ENCODE data around the gene GPC3. TPM values are rescaled to one million over a fixed set of nuclear protein-coding genes. Genes with fewer than 3 reads are reported as not detected.
"Not testable (repeated sequence)": the region's sequence is repeated elsewhere in the genome, so short reads cannot be mapped to it uniquely, and the experiment has no call there.

The GPC3 gene
- polyA plus RNA-seq, 2 of the 4 experiments (the other 2 are of a cell fraction), result not detected

DNA sequence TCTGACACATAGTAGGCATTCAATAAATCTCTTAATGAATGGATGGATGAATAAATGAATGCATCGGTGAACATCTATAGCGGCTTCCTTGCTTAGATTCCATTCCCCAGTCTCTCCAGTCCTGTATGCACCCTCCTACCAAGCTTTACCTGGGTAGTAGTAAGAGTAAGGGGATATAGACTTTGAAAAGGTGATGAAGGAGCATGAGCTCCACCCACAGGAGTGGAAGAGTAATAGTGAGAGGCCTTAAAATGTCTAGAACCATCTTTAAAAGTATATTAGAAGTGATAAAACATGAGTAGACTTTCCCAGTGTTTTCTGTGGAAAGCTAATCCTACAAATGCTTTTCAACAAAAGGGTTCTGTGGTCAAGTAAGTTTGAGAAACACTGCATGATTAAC, 35.5 kb upstream of the GPC3 start:
- Histone ChIP-seq H3K4me2 (no peak overlapping the region), H3K4me3 (no peak overlapping the region), H3K27ac (no peak overlapping the region), H3K9me3 (no peaks in the 10 kb centered on the region), H3K4me1 (no peaks in the 10 kb centered on the region)
- no peak for ATAC-seq
- WGBS (ENCODE audit: missing lambda C conversion rate), result 0% methylated on average over 2 of the region's 2 CpGs
- TF ChIP-seq SREBF2 (IDR thresholded peaks at IDR 0.05) (no peak), RARB (CRISPR knock-in tag; IDR thresholded peaks at IDR 0.05) (no peak), ZSCAN20 (CRISPR knock-in tag; IDR thresholded peaks at IDR 0.05) (no peak), GATA3 (IDR thresholded peaks at IDR 0.05; ENCODE audit: borderline replicate concordance) (no peak), HOXA7 (CRISPR knock-in tag; IDR thresholded peaks at IDR 0.05) (no peak), MAZ (IDR thresholded peaks at IDR 0.05; ENCODE audit: borderline replicate concordance, low read depth, low read length) (no peak), HDAC2 (IDR thresholded peaks at IDR 0.05) (no peak), SMC3 (IDR thresholded peaks at IDR 0.05) (no peak), KDM5A (IDR thresholded peaks at IDR 0.05) (no peak), ZFP36 (IDR thresholded peaks at IDR 0.05; ENCODE audit: borderline replicate concordance, partially characterized antibody) (no peak), RNF2 (IDR thresholded peaks at IDR 0.05; ENCODE audit: borderline replicate concordance, low read depth) (no peak)
- TF ChIP-seq, protein P1, sequence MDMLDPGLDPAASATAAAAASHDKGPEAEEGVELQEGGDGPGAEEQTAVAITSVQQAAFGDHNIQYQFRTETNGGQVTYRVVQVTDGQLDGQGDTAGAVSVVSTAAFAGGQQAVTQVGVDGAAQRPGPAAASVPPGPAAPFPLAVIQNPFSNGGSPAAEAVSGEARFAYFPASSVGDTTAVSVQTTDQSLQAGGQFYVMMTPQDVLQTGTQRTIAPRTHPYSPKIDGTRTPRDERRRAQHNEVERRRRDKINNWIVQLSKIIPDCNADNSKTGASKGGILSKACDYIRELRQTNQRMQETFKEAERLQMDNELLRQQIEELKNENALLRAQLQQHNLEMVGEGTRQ (IDR thresholded peaks at IDR 0.05), result no peak
- TF ChIP-seq, protein P2, sequence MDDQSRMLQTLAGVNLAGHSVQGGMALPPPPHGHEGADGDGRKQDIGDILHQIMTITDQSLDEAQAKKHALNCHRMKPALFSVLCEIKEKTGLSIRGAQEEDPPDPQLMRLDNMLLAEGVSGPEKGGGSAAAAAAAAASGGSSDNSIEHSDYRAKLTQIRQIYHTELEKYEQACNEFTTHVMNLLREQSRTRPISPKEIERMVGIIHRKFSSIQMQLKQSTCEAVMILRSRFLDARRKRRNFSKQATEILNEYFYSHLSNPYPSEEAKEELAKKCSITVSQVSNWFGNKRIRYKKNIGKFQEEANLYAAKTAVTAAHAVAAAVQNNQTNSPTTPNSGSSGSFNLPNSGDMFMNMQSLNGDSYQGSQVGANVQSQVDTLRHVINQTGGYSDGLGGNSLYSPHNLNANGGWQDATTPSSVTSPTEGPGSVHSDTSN (IDR thresholded peaks at IDR 0.05), result no peak
- CTCF ChIA-PET, result no interaction called here
- no peak for DNase-seq (ENCODE audit: low read depth in 1 of 2, low spot score in 1 of 2)
- FAIRE-seq, result no peak
- POLR2A ChIA-PET, result no interaction called here

DNA sequence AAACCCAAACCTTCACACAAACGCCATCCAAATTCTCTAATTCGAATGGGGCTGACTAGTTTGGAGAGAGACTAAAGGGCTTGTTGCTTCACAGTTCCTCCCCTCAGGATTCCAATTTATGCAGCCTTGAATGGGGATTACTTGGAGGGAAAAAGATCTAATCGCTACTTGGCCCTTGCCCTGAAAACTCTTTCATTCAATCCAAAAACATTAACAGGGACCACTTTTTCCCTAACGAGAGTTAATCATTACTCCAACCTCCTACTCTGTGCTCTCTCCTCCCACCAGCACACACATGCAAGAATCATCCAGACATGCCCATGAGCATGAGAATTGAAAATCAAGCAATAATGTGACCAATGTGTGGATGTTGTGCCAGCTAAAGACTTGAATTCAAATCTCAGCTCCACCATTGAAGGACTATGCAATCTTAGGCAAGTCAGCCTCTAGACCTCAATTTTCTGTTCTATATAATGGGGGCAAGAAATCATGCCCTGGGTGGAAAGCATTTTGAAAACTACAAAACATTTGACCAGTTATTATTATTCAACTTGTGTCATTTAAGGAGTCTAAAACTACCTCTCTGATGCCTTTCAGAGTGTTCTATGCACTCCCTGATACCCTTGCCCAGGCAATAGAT, 34.3 kb upstream of the GPC3 start:
- Histone ChIP-seq H3K4me2 (no peak overlapping the region), H3K4me1 (no peaks in the 10 kb centered on the region), H3K9me3 (no peaks in the 10 kb centered on the region), H3K27ac (no peak overlapping the region), H3K4me3 (no peak overlapping the region)
- TF ChIP-seq, protein P3, sequence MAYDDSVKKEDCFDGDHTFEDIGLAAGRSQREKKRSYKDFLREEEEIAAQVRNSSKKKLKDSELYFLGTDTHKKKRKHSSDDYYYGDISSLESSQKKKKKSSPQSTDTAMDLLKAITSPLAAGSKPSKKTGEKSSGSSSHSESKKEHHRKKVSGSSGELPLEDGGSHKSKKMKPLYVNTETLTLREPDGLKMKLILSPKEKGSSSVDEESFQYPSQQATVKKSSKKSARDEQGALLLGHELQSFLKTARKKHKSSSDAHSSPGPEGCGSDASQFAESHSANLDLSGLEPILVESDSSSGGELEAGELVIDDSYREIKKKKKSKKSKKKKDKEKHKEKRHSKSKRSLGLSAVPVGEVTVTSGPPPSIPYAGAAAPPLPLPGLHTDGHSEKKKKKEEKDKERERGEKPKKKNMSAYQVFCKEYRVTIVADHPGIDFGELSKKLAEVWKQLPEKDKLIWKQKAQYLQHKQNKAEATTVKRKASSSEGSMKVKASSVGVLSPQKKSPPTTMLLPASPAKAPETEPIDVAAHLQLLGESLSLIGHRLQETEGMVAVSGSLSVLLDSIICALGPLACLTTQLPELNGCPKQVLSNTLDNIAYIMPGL (CRISPR knock-in tag; IDR thresholded peaks at IDR 0.05; ENCODE audit: borderline replicate concordance), result no peak
- TF ChIP-seq, protein P4, sequence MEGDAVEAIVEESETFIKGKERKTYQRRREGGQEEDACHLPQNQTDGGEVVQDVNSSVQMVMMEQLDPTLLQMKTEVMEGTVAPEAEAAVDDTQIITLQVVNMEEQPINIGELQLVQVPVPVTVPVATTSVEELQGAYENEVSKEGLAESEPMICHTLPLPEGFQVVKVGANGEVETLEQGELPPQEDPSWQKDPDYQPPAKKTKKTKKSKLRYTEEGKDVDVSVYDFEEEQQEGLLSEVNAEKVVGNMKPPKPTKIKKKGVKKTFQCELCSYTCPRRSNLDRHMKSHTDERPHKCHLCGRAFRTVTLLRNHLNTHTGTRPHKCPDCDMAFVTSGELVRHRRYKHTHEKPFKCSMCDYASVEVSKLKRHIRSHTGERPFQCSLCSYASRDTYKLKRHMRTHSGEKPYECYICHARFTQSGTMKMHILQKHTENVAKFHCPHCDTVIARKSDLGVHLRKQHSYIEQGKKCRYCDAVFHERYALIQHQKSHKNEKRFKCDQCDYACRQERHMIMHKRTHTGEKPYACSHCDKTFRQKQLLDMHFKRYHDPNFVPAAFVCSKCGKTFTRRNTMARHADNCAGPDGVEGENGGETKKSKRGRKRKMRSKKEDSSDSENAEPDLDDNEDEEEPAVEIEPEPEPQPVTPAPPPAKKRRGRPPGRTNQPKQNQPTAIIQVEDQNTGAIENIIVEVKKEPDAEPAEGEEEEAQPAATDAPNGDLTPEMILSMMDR (IDR thresholded peaks at IDR 0.05), result no peak
- no peak for TF ChIP-seq HEYL (CRISPR knock-in tag; IDR thresholded peaks at IDR 0.05)
- TF ChIP-seq, protein P2 (IDR thresholded peaks at IDR 0.05), result no peak
- TF ChIP-seq MAFK (IDR thresholded peaks at IDR 0.05; ENCODE audit: partially characterized antibody), result no peak
- TF ChIP-seq, protein P5, sequence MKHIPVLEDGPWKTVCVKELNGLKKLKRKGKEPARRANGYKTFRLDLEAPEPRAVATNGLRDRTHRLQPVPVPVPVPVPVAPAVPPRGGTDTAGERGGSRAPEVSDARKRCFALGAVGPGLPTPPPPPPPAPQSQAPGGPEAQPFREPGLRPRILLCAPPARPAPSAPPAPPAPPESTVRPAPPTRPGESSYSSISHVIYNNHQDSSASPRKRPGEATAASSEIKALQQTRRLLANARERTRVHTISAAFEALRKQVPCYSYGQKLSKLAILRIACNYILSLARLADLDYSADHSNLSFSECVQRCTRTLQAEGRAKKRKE (CRISPR knock-in tag; IDR thresholded peaks at IDR 0.05; ENCODE audit: low read depth), result no peak
- TF ChIP-seq, protein P6, sequence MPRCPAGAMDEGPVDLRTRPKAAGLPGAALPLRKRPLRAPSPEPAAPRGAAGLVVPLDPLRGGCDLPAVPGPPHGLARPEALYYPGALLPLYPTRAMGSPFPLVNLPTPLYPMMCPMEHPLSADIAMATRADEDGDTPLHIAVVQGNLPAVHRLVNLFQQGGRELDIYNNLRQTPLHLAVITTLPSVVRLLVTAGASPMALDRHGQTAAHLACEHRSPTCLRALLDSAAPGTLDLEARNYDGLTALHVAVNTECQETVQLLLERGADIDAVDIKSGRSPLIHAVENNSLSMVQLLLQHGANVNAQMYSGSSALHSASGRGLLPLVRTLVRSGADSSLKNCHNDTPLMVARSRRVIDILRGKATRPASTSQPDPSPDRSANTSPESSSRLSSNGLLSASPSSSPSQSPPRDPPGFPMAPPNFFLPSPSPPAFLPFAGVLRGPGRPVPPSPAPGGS (IDR thresholded peaks at IDR 0.05), result no peak
- no peak for TF ChIP-seq NR3C1 (IDR thresholded peaks at IDR 0.05)
- no peak for TF ChIP-seq CHD2 (IDR thresholded peaks at IDR 0.05; ENCODE audit: low read length, partially characterized antibody)
- no peak for TF ChIP-seq BHLHE40 (IDR thresholded peaks at IDR 0.05; ENCODE audit: low read depth, low read length)
- no peak for TF ChIP-seq POLR2A (IDR thresholded peaks at IDR 0.05; ENCODE audit: low read length)
- no peak for TF ChIP-seq MAZ (IDR thresholded peaks at IDR 0.05; ENCODE audit: borderline replicate concordance, low read depth, low read length)
- TF ChIP-seq HOXB5 (CRISPR knock-in tag; IDR thresholded peaks at IDR 0.05), result no peak
- TF ChIP-seq MYC (IDR thresholded peaks at IDR 0.05; ENCODE audit: borderline replicate concordance, low read length), result no peak
- 25% methylated on average over 4 of the region's 4 CpGs for WGBS (ENCODE audit: missing lambda C conversion rate)
- CTCF ChIA-PET, result no interaction called here
- FAIRE-seq, result no peak
- no peak for DNase-seq (ENCODE audit: low read depth in 1 of 2, low spot score in 1 of 2)
- POLR2A ChIA-PET, result no interaction called here
- ATAC-seq, result no peak

DNA sequence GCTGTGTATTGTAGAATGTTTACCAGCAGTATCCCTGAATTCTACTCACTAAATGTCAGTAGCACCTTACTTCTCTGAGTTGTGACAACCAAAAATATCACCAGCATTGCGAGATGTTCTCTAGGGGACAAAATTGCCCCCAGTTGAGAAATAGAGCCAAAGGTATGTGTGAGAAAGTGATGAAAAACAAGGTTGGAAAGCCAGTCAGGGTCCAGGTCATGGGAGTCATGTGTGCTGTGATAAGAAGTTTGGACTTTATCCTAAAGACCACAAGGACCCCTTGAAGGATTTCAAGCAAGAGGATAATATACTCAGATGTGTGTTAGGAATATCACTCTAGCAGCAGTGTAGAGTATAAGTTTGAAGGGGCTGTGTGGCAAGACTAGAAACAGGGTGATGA, 30.9 kb upstream of the GPC3 start:
- H3K4me2 ChIP-seq; CTCF ChIA-PET; H3K9me3 ChIP-seq; H3K4me3 ChIP-seq; ATAC-seq; H3K27ac ChIP-seq; H3K4me1 ChIP-seq; POLR2A ChIA-PET; FAIRE-seq; DNase-seq (ENCODE audit: low read depth in 1 of 2, low spot score in 1 of 2): not testable (repeated sequence)
- WGBS (ENCODE audit: missing lambda C conversion rate), result 7% methylated on average over 1 of the region's 1 CpG
